Breast epithelium (tissue), 4 donors: ENCODE measurements around the gene AK1. TPM values are rescaled to one million over a fixed set of nuclear protein-coding genes. Genes with fewer than 3 reads are reported as not detected.

ENCODE experiments used
- DNase-seq, 2 donors: peaks; one replicate each; pipeline ENCODE4 v3.0.0-alpha.2; 2019; ENCODE audit warnings: low spot score in 2 of 2
- H3K27ac ChIP-seq, 2 donors: fragments of 200-600 bp; sonication (generic) in 1 of 2; one replicate each; pipeline ENCODE4 v1.5.1; 2016 to 2019; ENCODE audit warnings: mild to moderate bottlenecking in 1 of 2
- H3K27me3 ChIP-seq, 2 donors: fragments of 200-600 bp; sonication (generic) in 1 of 2; one replicate each; pipeline versions ENCODE4 v1.5.1 to v1.6.0; 2017 to 2019; ENCODE audit warnings: control low read depth in 1 of 2, mild to moderate bottlenecking in 1 of 2
- H3K36me3 ChIP-seq: fragments of 200-600 bp; one replicate; pipeline ENCODE4 v1.5.1; 2019
- H3K4me1 ChIP-seq, 2 donors: fragments of 200-600 bp; sonication (generic); one replicate each; pipeline ENCODE4 v1.5.1; 2016 to 2019; ENCODE audit warnings: control low read depth in 1 of 2
- H3K4me3 ChIP-seq, 3 donors: fragments of 200-600 bp; sonication (generic); 1 replicate in 2 of 3; 2 replicates in 1 of 3; pipeline ENCODE4 v1.5.1; 2016 to 2019; ENCODE audit warnings: mild to moderate bottlenecking in 3 of 3, moderate library complexity in 2 of 3
- H3K9me3 ChIP-seq, 2 donors: fragments of 200-600 bp; sonication (generic) in 1 of 2; one replicate each; pipeline ENCODE4 v1.5.1; 2016 to 2019; ENCODE audit warnings: control low read depth in 1 of 2
- CTCF ChIP-seq, 3 donors: fragments of 450-650 bp; IDR thresholded peaks; one replicate each; pipeline ENCODE4 v1.5.1; 2016 to 2017; ENCODE audit warnings: antibody characterized with exemption in 3 of 3, mild to moderate bottlenecking in 3 of 3, moderate library complexity in 3 of 3
- POLR2A ChIP-seq: fragments of 450-650 bp; IDR thresholded peaks from one replicate; pipeline ENCODE4 v1.6.1; 2016; ENCODE audit warnings: antibody characterized with exemption, mild to moderate bottlenecking, moderate library complexity
- POLR2AphosphoS5 ChIP-seq, 3 donors: sonication (generic); formaldehyde crosslinking; IDR thresholded peaks; one replicate each; pipeline ENCODE4 v1.6.1; 2017; ENCODE audit warnings: antibody characterized with exemption in 3 of 3
- intact Hi-C: fragments of 100-400 bp; cut with DNase I; formaldehyde crosslinking; loops from one replicate; pipeline ENCODE4 v1.15.1; 2023; ENCODE audit warnings: low total_unique reads
- total RNA-seq, 3 donors: library from RNA; depleted of rRNA; stranded (reverse); fragments of >200 nt; gene quantifications; one replicate each; pipeline ENCODE4 v1.1.0, GENCODE V29; 2016

Gene AK1
- total RNA-seq, 3 donors from 2014 or later: 23.5 to 30.2 (median 23.6) TPM

- no peak overlapping the region for H3K4me3 ChIP-seq
- intact Hi-C loops: no loop called here
- no peaks in the 10 kb centered on the region for H3K4me1 ChIP-seq
- TF ChIP-seq POLR2A (no peak), POLR2AphosphoS5 (IDR thresholded peaks at IDR 0.05) (no peak), CTCF (IDR thresholded peaks at IDR 0.05) (no peak)
- DNase-seq: no peak
- no peaks in the 10 kb centered on the region for H3K27me3 ChIP-seq
- H3K9me3 ChIP-seq: no peaks in the 10 kb centered on the region
- H3K27ac ChIP-seq: peak overlapping the region in 1 of 2 donors; percentile 67
- H3K36me3 ChIP-seq: no peaks in the 10 kb centered on the region
Measured at GRCh38 chr9:127826253-127826913, 51.1 kb downstream of the AK1 start.

- no peaks in the 10 kb centered on the region for H3K4me1 ChIP-seq
- peak overlapping the region in 1 of 3 donors; percentile 22 for H3K4me3 ChIP-seq
- H3K9me3 ChIP-seq: no peaks in the 10 kb centered on the region
- intact Hi-C loops: no loop called here
- no peak for DNase-seq
- TF ChIP-seq POLR2A (no peak), POLR2AphosphoS5 (IDR thresholded peaks at IDR 0.05) (peak in 1 of 3 donors; percentile 19)
- no peaks in the 10 kb centered on the region for H3K36me3 ChIP-seq
- H3K27ac ChIP-seq: peak overlapping the region; percentile 36 to 67
- no peaks in the 10 kb centered on the region for H3K27me3 ChIP-seq
Measured at GRCh38 chr9:127825319-127826051, 52.0 kb downstream of the AK1 start.

GRCh38 chr9:127822108-127822507 is 55.4 kb downstream of the AK1 start:
- Histone ChIP-seq H3K9me3 (no peaks in the 10 kb centered on the region), H3K36me3 (no peaks in the 10 kb centered on the region), H3K27me3 (no peaks in the 10 kb centered on the region), H3K4me3 (no peak overlapping the region), H3K4me1 (no peaks in the 10 kb centered on the region), H3K27ac (no peak overlapping the region)
- TF ChIP-seq CTCF (IDR thresholded peaks at IDR 0.05) (no peak), POLR2AphosphoS5 (IDR thresholded peaks at IDR 0.05) (no peak), POLR2A (no peak)
- intact Hi-C loops: no loop called here
- no peak for DNase-seq

- Histone ChIP-seq H3K36me3 (no peaks in the 10 kb centered on the region), H3K9me3 (no peaks in the 10 kb centered on the region), H3K27me3 (no peaks in the 10 kb centered on the region), H3K27ac (peak overlapping the region in 1 of 2 donors; percentile 49), H3K4me1 (no peaks in the 10 kb centered on the region), H3K4me3 (no peak overlapping the region)
- intact Hi-C loops: no loop called here
- TF ChIP-seq CTCF (IDR thresholded peaks at IDR 0.05) (no peak), POLR2A (no peak), POLR2AphosphoS5 (IDR thresholded peaks at IDR 0.05) (no peak)
- no peak for DNase-seq
Measured at GRCh38 chr9:127818574-127818973, 58.9 kb downstream of the AK1 start.

GRCh38 chr9:127817881-127818434 is 59.5 kb downstream of the AK1 start:
- peaks cover 4% of the 10 kb centered on the region for H3K36me3 ChIP-seq
- H3K27me3 ChIP-seq: no peaks in the 10 kb centered on the region
- no peak for TF ChIP-seq POLR2A
- TF ChIP-seq CTCF (IDR thresholded peaks at IDR 0.05): no peak
- no peak for TF ChIP-seq POLR2AphosphoS5 (IDR thresholded peaks at IDR 0.05)
- H3K27ac ChIP-seq: peak overlapping the region in 1 of 2 donors; percentile 49
- H3K9me3 ChIP-seq: no peaks in the 10 kb centered on the region
- H3K4me3 ChIP-seq: no peak overlapping the region
- H3K4me1 ChIP-seq: no peaks in the 10 kb centered on the region
- DNase-seq: no peak
- intact Hi-C loops: no loop called here
